GM12878 (cell line): ENCODE measurements around the gene ABHD12B.

Experiments used
- CEBPB ChIP-seq, 2 experiments: fragments of 150-350 bp in 1 of 2; IDR thresholded peaks; 2 replicates each; pipeline ENCODE4 v1.6.1; 2012 to 2014; ENCODE audit warnings: low read depth in 2 of 2, low read length in 2 of 2, borderline replicate concordance in 1 of 2, inconsistent platforms in 1 of 2
- EP300 ChIP-seq, 2 experiments: fragments of 150-350 bp in 1 of 2; IDR thresholded peaks; 2 replicates each; pipeline ENCODE4 v1.6.1; 2011 to 2012; ENCODE audit warnings: low read depth in 2 of 2, low read length in 2 of 2, borderline replicate concordance in 1 of 2, improper control_type of control experiment in 1 of 2, inconsistent platforms in 1 of 2; ENCODE audit not compliant: control insufficient read depth in 1 of 2
- KAT2A ChIP-seq: conservative IDR thresholded peaks from 2 replicates; pipeline ENCODE4 v1.6.1; 2011; ENCODE audit warnings: low read depth, low read length; ENCODE audit not compliant: control insufficient read depth
- POLR2AphosphoS5 ChIP-seq: IDR thresholded peaks from 2 replicates; pipeline ENCODE4 v1.6.1; 2011; ENCODE audit warnings: mild to moderate bottlenecking, low read length, inconsistent platforms
- TF ChIP-seq, protein P1 (sequence below): fragments of 450-650 bp; IDR thresholded peaks from 2 replicates; pipeline ENCODE4 v1.6.1; 2017; ENCODE audit warnings: mild to moderate bottlenecking, moderate library complexity
- TF ChIP-seq, protein P2 (sequence below): fragments of 450-650 bp; IDR thresholded peaks from 2 replicates; pipeline ENCODE4 v1.6.1; 2017; ENCODE audit warnings: mild to moderate bottlenecking

DNA sequence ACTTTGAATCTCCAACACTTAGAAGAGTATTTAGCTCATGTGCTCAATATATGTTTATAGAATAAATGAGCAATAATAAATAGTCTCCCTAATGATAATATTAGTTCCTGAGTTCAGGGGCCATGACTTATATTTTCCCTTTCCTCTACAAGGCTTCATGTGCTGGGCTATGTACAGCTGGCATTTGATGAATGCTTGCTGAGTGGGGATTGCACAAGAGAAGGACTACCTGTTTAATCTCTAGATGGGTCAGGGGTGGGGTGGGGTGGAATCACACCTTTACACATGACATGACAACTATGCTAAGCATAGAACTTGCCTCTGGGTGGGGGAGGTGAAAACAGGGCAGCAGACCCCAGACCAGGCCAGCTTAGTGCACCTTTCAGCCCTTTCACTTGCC lies 7.6 kb upstream of the ABHD12B start:
- TF ChIP-seq, protein P1, sequence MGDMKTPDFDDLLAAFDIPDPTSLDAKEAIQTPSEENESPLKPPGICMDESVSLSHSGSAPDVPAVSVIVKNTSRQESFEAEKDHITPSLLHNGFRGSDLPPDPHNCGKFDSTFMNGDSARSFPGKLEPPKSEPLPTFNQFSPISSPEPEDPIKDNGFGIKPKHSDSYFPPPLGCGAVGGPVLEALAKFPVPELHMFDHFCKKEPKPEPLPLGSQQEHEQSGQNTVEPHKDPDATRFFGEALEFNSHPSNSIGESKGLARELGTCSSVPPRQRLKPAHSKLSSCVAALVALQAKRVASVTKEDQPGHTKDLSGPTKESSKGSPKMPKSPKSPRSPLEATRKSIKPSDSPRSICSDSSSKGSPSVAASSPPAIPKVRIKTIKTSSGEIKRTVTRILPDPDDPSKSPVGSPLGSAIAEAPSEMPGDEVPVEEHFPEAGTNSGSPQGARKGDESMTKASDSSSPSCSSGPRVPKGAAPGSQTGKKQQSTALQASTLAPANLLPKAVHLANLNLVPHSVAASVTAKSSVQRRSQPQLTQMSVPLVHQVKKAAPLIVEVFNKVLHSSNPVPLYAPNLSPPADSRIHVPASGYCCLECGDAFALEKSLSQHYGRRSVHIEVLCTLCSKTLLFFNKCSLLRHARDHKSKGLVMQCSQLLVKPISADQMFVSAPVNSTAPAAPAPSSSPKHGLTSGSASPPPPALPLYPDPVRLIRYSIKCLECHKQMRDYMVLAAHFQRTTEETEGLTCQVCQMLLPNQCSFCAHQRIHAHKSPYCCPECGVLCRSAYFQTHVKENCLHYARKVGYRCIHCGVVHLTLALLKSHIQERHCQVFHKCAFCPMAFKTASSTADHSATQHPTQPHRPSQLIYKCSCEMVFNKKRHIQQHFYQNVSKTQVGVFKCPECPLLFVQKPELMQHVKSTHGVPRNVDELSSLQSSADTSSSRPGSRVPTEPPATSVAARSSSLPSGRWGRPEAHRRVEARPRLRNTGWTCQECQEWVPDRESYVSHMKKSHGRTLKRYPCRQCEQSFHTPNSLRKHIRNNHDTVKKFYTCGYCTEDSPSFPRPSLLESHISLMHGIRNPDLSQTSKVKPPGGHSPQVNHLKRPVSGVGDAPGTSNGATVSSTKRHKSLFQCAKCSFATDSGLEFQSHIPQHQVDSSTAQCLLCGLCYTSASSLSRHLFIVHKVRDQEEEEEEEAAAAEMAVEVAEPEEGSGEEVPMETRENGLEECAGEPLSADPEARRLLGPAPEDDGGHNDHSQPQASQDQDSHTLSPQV, result no peak
- TF ChIP-seq POLR2AphosphoS5, result no peak
- no peak for TF ChIP-seq KAT2A
- no peak for TF ChIP-seq EP300 (IDR thresholded peaks at IDR 0.05; ENCODE audit: borderline replicate concordance in 1 of 2, control insufficient read depth in 1 of 2, low read depth in 2 of 2, low read length in 2 of 2)
- TF ChIP-seq, protein P2, sequence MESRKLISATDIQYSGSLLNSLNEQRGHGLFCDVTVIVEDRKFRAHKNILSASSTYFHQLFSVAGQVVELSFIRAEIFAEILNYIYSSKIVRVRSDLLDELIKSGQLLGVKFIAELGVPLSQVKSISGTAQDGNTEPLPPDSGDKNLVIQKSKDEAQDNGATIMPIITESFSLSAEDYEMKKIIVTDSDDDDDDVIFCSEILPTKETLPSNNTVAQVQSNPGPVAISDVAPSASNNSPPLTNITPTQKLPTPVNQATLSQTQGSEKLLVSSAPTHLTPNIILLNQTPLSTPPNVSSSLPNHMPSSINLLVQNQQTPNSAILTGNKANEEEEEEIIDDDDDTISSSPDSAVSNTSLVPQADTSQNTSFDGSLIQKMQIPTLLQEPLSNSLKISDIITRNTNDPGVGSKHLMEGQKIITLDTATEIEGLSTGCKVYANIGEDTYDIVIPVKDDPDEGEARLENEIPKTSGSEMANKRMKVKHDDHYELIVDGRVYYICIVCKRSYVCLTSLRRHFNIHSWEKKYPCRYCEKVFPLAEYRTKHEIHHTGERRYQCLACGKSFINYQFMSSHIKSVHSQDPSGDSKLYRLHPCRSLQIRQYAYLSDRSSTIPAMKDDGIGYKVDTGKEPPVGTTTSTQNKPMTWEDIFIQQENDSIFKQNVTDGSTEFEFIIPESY, result no peak
- TF ChIP-seq CEBPB (IDR thresholded peaks at IDR 0.05; ENCODE audit: borderline replicate concordance in 1 of 2, low read depth in 2 of 2, low read length in 2 of 2), result no peak
